ENCODE results near the gene CCDC92B. TPM values are rescaled to one million over a fixed set of nuclear protein-coding genes. Genes with fewer than 3 reads are reported as not detected.

Gene CCDC92B
- polyA plus RNA-seq, 1 donor from 2014 or later: 0.32 TPM

GRCh38 chr17:2704031-2704889, 45.2 kb downstream of the CCDC92B start:
- H3K4me3 ChIP-seq (ENCODE audit: low read length): no peak overlapping the region
- H3F3A ChIP-seq (ENCODE audit: insufficient read depth, low read length, poor library complexity, severe bottlenecking): no peaks in the 10 kb centered on the region
- H3K9ac ChIP-seq (ENCODE audit: low read length): no peak overlapping the region
- no peak overlapping the region for H3K27ac ChIP-seq (ENCODE audit: low read length)
- H3K27me3 ChIP-seq (ENCODE audit: insufficient read depth, low read depth, low read length): no peaks in the 10 kb centered on the region
- no peak overlapping the region for H2AFZ ChIP-seq (ENCODE audit: low read depth, low read length)
- no peaks in the 10 kb centered on the region for H4K20me1 ChIP-seq (ENCODE audit: insufficient read depth)
- H3K9me3 ChIP-seq (ENCODE audit: low read length): no peaks in the 10 kb centered on the region
- H3K9me2 ChIP-seq (ENCODE audit: insufficient read depth, low read length): no peaks in the 10 kb centered on the region
- H3K36me3 ChIP-seq (ENCODE audit: insufficient read depth, low read length): no peaks in the 10 kb centered on the region
- no peak for TF ChIP-seq RAD21 (conservative IDR thresholded peaks at IDR 0.05)
- no peak for TF ChIP-seq REST (IDR thresholded peaks at IDR 0.05; ENCODE audit: borderline replicate concordance)
- TF ChIP-seq EP300 (conservative IDR thresholded peaks at IDR 0.05; ENCODE audit: poor library complexity, severe bottlenecking): no peak
- TF ChIP-seq SMC3 (conservative IDR thresholded peaks at IDR 0.05; ENCODE audit: poor library complexity): no peak
- TF ChIP-seq POLR2AphosphoS5 (IDR thresholded peaks at IDR 0.05): no peak
- TF ChIP-seq TAF1 (IDR thresholded peaks at IDR 0.05; ENCODE audit: low read depth): no peak
- no peak for TF ChIP-seq CTCF (IDR thresholded peaks at IDR 0.05; ENCODE audit: poor library complexity, severe bottlenecking)
- no peak for TF ChIP-seq EZH2 (IDR thresholded peaks at IDR 0.05; ENCODE audit: borderline replicate concordance, insufficient read depth, low read length, poor library complexity, severe bottlenecking)
- TF ChIP-seq MXI1 (conservative IDR thresholded peaks at IDR 0.05; ENCODE audit: poor library complexity, severe bottlenecking): no peak
- H3K4me2 ChIP-seq (ENCODE audit: low read length): no peak overlapping the region
- H3K79me2 ChIP-seq (replicated peaks; ENCODE audit: insufficient read depth, low read length): no peaks in the 10 kb centered on the region

- TF ChIP-seq TAF1 (IDR thresholded peaks at IDR 0.05; ENCODE audit: low read depth) (no peak), REST (IDR thresholded peaks at IDR 0.05; ENCODE audit: borderline replicate concordance) (no peak), EP300 (conservative IDR thresholded peaks at IDR 0.05; ENCODE audit: poor library complexity, severe bottlenecking) (no peak), EZH2 (IDR thresholded peaks at IDR 0.05; ENCODE audit: borderline replicate concordance, insufficient read depth, low read length, poor library complexity, severe bottlenecking) (no peak), RAD21 (conservative IDR thresholded peaks at IDR 0.05) (no peak), MXI1 (conservative IDR thresholded peaks at IDR 0.05; ENCODE audit: poor library complexity, severe bottlenecking) (no peak), CTCF (IDR thresholded peaks at IDR 0.05; ENCODE audit: poor library complexity, severe bottlenecking) (no peak), POLR2AphosphoS5 (IDR thresholded peaks at IDR 0.05) (no peak), SMC3 (conservative IDR thresholded peaks at IDR 0.05; ENCODE audit: poor library complexity) (no peak)
- H3K27me3 ChIP-seq (ENCODE audit: insufficient read depth, low read depth, low read length): no peaks in the 10 kb centered on the region
- H3K9me3 ChIP-seq (ENCODE audit: low read length): no peaks in the 10 kb centered on the region
- no peak overlapping the region for H3K4me3 ChIP-seq (ENCODE audit: low read length)
- no peaks in the 10 kb centered on the region for H4K20me1 ChIP-seq (ENCODE audit: insufficient read depth)
- no peak overlapping the region for H3K27ac ChIP-seq (ENCODE audit: low read length)
- no peaks in the 10 kb centered on the region for H3K36me3 ChIP-seq (ENCODE audit: insufficient read depth, low read length)
- H2AFZ ChIP-seq (ENCODE audit: low read depth, low read length): no peak overlapping the region
- H3F3A ChIP-seq (ENCODE audit: insufficient read depth, low read length, poor library complexity, severe bottlenecking): no peaks in the 10 kb centered on the region
- no peaks in the 10 kb centered on the region for H3K9me2 ChIP-seq (ENCODE audit: insufficient read depth, low read length)
- H3K79me2 ChIP-seq (replicated peaks; ENCODE audit: insufficient read depth, low read length): no peaks in the 10 kb centered on the region
- no peak overlapping the region for H3K4me2 ChIP-seq (ENCODE audit: low read length)
- no peak overlapping the region for H3K9ac ChIP-seq (ENCODE audit: low read length)
These were observed 45.8 kb downstream of the CCDC92B start for GRCh38 chr17:2703606-2704005.
